ENCODE data around the gene ADGRB2.
"Not testable (repeated sequence)": the region's sequence is repeated elsewhere in the genome, so short reads cannot be mapped to it uniquely, and the experiment has no call there.

Gene ADGRB2

DNA sequence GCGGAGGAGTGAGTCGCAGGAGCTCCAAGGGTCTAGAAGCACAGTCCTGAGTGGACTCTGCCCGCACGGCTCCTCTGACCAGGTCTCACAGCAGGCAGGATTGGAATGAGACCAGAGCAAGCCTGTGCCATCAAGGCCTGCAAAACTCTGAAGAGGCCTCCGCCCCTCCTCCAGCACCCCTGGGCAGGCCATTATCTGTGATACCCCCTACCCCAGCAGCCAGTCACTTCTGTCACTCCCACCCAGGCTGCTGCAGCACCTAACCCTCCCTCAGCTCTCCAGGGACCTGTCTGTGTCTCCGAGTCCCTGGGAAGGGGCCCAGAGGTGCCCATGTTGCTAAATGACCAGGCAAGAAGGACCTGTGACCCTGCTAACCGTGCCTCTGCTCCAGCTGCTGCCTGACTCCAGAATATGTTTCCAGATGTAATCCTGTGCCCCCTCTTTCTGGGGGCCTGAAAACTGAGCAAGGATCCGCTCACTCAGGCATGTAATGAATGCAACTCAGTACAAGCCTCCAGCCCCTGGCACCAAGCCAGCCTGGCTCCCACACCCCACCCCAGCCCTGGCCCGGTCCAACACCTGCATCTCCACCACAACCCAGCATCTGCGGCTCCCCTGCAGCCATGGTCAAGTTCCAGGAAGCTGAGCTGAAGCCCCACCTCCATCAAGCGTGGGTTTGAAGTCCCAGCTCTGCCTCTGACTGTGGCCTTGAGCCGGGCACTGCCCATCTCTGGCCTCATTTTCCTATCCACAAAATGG, 38.2 kb downstream of the ADGRB2 start:
- DNase-seq, result no peak

DNA sequence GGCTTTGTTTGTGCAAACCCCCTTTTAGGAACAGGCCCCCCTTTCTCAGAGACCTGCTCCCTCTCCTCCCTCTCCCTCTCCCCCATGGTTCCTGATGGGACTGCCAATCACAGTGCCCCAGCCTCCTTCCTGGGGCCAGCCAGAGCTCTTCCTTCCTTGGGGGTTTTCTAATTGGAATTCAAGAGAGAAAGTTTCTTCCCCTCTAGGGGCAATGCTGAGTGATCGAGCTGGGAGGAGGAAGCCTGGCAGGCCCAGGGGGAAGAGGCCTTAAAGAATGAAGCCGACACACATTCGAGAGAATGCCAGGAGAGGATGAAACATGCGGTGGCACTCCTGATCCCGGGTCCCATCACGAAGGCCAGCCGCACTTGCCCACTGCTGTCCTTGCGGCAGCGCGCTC, 39.0 kb downstream of the ADGRB2 start:
- no peak for DNase-seq

DNA sequence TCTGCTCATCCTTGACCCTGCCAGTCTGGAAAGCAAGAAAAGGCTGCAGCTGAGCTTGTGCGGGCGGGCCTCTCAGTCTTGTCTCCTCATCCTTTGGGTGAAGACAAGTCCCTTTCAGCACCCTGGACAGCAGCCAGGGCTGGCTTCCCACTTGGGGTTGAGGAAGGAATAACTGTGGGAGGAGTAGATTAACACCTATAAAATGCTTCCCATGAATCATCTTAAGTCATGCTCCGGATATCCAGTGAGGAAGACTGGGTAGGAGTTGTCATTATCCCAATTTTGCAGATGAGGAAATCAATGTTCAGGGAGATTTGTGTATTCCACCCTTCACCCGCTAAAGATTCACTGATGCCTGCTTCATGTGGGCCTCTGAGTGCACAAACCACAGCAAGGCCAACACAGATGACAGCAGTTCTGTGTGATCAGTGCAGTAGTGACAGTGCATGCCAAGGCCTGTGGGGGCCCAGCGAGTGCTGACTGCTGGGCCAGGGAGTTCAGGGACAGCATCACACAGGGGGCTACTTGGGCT, 40.2 kb downstream of the ADGRB2 start:
- DNase-seq, result peak in 1 of 5 donors; percentile 40

DNA sequence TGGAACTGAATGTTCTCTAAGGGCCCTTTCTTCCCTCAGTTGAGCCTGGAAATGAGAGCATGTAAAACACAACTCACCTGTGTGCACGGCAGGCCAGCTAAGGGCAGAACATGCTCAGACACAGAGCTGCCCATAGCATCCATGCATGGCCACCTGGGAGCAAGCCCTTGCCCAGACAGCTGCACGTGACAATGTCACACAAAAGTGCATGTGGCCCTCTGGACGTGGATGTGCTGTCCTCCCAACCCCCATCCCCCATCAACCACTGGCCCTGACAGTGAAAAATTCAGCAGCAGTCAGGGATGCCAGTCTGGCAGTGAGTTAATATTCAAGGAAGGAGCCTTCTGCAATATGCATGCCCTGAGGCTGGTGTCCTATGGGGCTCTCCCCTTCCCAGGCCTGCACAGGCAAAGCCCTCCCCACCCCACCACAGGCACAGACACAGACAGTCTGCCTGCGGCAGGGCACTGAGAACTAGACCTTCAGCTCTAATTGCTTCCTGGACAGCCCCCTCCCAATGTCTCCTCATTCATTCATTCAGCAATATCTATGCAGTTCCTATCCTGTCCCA, 45.7 kb downstream of the ADGRB2 start:
- DNase-seq, result no peak

DNA sequence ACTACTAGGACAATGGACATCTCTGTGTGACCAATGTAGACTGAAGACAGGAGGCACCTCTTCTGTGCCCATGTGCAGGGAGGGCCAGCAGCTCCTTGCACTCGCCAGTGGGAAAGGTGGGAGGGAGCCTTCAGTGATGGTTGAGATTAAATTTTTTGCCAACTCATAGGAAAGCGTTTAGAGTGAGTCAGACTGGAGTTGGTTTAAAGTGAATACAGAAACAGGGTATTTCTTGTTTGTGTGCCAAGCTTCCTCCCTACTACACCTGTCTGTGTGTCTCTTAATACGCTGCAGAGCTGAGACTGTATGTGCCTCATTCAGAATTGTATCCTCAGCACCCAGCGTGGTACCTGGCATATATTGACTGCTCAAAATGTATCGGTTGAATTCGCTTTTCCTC, 46.8 kb downstream of the ADGRB2 start:
- DNase-seq, result no peak

DNA sequence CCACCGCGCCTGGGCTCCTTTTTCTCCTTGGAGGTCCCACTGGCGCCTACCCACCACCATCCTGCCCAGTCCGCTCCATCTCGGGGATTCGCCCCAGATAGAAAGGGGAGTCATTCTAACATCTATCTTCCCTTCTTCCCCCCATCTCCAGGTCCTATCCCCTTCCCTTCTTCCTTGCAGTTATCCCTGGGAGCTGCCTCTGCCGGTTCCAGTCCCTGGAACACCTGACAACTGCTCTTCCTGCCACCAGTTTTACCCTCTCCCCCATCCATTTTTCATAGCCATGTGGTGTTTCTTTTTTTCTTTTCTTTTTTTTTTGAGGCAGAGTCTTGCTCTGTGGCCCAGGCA, 48.3 kb downstream of the ADGRB2 start:
- DNase-seq, result no peak

DNA sequence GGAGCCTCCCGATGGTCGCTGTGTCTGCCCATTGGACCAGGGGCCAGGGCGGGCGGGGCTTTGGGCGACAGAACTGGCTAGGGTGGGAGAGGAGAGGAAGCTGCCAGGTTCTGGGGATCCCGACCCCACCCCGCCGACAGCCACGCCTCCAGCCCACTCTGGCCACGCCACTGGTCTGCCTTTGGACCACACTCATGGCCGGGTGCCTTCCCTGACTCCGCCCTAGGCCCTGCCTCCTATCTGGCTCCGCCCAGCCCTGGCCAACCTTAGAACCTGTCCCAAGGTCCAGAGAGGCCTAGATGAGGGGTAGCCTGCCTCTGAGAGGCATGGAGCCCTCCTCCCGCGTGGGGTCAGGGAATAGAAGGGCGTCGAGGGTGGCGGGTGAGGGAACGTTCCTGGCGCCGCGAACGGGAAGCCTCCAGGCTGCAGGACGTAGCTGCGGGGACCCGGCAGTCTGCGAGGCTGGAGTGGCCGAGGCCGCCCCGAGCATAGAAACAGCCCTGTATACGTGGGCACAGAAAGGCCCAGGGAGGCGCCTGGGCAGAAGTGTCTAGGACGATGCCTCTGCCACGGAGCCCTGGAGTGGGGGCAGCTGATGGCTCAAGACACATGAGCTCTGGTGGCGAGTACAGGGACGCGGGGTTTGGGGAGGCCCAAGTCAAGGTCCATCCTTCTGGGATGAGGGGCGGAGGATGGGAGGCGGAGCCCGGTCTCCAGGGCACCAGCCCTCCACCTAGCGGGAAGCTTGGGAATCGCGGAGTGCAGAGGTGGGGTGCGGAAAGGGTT, 48.9 kb downstream of the ADGRB2 start:
- DNase-seq, result peak in 1 of 5 donors; percentile 13

DNA sequence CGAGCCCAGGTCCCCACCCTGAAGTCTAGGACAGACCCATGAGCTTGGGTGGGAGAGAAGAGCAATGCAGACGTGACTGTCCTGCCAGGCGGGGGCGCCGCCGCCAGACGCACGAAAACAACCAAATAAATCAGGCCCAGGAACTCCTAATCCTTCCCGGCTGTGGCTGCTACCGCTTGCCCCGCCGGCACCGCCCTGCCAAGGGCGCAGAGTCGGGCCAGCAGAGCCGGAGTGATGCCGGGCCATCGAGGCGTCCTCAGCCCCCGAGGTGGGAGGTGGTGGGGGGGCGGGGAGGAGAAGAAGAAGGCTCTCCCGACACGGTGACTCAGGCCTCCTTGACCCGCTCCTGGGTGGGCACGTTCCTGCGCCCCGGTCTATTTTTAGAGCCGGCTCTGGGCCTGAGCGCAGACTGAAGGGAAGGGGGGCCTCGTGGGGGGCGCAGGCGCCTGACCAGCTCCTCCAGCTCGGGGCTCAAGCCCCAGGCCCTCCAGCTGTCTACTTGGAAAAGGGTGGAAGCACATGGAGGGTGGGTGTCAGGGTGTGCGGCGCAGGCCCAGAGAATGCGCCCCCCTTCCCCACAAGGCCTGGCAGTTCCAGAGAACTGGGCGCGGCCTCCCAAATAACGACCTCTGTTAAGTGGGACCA, 49.6 kb downstream of the ADGRB2 start:
- peak in 2 of 5 donors; percentile 13 to 35 for DNase-seq

DNA sequence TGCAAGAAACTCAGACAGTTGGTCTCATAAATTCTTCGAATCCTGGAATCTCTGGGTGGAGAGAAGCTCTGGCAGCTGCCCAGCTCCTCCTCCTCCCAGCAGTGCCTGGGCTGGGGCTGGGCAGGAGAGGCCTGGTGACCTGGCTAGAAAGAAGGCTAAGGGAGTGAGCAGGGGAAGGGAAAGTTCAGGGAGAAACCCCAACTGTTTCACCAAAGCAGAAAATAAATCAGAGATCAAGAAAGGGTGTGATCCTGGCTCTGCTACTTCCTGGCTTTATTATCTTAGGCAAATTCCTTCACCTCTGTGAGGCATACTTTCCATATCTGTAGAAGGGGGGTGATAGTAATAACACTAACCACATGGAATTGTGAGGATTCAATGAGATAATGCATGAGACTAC, 51.5 kb downstream of the ADGRB2 start:
- DNase-seq, result no peak

DNA sequence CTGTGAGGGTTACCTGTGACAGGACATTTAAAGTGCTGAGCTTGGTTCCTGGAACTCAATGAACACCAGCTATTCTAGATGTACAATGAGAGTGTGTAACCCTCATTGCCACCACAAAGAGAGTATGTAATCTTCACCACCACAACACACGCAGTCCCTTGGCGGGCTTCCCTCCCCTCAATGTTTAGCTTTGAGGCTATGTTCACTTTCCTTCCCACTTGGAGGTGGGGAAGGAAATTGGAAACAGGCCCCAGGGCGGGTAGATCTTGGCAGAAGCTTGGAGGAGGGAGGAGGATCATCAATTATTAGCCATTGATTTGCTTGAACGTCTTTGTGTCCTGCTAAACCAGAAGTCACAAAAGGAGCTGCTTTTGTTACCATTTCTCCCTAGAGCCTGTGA, 52.1 kb downstream of the ADGRB2 start:
- no peak for DNase-seq

DNA sequence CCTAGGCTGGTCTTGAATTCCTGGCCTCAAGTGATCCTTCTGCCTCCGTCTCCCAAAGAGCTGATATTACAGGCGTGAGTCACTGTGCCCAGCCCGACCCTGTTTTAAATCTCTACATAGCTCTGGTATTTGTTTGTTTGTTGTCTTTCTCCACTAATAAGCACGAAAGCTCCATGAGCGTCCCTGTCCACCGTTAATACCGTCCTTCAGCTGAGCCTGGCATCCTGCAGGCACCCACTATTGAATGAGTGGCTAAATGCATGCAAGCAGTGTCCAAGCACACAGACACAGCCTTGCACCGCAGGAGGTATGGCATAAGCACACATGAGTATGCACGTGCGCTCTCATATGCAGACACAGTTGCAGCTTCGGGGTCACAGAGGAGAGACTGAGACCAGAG, 55.8 kb downstream of the ADGRB2 start:
- no peak for DNase-seq

DNA sequence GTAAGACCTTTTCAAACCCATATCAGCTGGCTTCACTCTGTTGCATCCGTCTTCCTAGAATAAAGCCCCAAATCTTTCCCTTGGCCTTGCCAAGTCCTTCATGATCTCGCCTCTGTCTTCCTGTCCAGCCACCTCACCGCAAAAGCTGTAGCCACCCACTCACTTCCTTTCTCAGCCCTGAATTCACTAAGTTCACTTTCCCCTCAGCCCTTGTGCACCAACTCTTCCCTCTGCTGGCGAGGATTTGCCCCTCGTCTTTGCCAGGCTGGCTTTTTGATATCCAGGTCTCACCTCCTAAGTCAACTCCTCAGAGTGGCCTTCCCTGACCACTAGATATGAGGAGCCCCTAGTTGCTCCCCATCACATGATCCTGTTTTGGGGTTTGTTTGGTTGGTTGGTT, 56.4 kb downstream of the ADGRB2 start:
- DNase-seq, result no peak

DNA sequence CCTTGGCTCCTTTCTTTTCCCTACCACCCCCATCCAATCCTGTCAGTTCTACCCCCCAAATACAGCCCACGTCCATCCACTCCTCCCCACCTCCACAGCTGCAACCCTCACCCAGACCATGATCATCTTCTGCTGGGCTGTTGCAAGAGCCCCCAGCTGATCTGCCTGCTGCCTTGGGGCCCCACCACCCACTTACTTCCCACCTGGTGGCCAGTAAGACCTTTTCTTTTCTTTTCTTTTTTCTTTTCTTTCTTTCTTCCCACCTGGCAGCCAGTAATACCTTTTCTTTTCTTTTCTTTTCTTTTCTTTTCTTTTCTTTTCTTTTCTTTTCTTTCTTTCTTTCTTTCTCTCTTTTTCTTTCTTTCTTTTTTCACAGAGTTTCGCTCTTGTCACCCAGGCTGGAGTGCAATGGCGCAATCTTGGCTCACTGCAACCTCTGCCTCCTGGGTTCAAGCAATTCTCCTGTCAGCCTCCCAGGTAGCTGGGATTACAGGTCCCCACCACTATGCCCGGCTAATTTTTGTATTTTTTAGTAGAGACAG, 57.0 kb downstream of the ADGRB2 start:
- not testable (repeated sequence) for DNase-seq

DNA sequence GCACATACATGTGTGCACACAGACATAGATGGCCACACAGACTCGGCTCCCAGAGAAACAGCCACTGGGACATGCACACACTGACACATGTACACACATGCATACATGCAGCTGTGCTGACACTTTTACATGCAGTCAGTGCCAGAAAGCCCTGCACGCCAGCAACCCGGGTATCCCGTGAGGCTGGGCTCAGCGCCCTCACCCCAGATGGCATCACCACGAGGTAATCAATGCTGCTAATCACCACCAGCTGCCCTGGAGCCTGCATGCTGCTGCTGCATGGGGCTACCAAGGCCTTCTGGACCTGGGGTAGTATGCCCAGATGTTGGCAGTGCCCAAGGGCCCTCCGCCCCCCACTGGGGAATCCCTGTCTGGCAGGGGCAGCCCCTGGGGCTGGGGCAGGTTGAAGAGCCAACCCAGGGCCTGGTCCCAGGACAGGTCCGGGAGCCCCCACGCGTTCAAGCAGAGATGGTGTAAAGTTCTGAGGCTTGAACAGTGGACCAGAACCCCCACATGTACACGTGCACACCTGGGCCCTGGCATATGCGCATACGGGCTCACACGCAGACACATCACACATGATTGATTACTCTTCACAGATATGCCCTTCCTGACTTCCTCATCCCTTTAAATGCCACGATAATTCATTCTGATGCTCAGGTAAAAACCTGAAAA, 57.6 kb downstream of the ADGRB2 start:
- no peak for DNase-seq

DNA sequence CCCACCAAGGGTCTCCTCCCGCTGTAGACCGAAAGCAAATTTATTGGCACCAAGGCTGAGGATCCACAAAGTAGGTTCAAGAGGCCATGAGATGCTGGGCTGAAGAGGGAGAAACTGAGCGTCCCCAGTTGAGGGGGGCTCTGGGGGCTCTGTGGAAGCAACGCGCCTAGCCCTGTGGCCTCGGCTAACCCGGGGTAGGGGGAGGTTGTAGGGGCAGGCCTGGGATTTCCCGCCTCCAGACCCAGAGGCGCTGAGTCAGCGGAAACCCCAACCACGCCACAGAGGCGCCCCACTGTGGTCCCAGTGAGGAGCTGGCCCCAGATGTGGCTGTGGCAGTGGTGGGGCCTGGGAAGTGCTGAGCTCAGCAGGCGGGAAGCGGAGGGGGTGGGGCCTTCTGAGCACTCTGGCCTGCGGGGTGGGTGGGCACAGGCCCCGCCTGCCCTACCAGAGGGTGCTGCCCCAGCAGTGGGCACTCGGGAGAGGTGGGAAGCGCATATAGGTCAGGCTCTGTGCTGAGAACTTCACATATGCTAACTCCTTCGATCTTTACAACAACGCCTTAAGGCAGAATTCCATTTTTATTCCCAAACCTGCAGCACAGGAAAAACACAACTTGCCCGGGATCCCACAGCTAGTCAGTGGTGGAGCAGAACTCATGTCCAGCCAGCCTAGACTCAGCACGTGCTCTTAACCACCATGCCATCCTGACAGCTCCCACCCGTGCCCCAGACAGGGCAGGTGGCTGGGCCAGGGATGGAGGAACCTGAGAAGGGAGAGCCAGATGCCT, 58.9 kb downstream of the ADGRB2 start:
- DNase-seq, result peak; percentile 21 to 71 (median 33)

DNA sequence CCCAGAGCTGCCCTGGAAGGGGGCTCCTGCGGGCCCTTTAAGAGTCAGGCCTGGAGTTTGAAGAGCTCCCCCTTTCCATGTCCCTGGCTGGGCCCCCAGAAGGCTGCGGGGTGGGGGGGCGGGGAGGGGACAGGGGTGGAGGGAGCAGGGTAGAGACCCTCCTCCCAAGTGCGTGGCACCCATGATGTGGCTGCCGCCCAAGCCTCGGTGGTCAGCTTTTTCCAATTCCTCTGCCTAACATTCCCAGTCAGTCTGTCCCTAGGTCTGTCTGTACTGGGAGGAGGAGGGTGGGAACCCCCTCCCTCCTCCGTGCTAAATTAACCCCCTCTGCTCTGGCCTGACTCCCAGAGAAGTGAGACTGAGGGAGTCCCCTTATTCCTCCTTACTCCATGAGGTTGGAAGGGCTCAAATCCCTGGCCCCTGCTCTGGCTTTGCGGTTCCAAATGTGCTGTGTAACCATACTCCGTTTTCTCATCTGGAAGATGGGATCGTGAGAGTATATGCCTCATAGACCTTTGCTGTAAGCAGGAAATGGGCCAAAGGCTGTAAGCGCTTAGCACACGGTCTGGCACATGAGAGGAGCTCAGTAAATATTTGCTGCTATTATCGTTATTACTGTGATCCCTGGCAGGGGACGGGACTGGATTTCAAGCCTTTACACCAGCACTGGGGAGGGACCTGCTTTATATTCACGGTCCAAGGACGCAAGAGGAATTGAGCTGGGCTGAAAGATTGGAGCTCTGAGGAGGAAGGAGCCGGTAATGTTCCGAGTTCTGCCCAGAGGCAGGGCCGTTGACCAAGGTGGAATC, 59.7 kb downstream of the ADGRB2 start:
- peak in 1 of 5 donors; percentile 12 for DNase-seq

DNA sequence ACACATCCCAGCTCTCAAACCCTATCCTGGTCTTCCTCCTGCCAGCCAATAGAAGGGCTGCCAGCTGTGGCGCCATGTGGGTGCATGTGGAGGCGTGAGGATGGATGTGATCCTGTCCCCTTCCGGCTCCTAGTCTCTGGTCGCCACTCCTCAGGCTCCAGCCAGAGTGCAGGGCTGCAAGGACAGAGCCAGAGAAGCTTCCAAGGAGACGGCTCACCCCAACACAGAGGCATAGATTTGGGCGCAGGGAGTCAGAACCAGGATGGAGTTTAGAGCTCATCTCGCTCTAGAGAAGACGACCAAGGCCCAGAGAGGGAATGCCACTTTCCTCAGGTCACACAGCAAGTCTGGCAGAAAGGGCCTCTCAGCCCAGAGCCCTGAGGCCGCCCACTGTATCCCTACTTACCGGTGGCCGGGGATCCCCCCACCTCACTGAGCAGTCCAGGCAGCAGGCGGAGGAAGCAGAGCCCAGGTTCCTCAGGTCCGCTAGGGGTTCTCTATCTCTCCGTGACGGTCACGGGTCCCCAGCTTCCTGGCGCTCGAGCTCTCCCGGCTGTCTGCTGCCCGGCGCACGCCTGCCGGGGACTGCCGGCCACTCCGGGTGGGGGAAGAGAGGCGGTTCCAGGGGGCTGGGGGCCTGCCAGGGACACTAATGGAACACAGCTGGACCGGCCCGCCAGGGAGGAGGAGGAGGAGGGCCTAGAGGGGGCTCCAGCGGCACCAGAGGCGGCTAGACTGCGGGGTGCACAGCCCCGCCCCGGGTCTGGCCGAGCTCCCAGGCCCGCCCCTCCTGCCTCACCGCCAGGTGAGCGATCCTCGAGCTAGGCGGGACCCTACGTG, 60.5 kb downstream of the ADGRB2 start, which contains the start of gene COL16A1:
TSS of gene COL16A1 (minus strand) at position 587 of the 840 bp plus-strand sequence. CDS start 1,824 bp downstream, outside the sequence.
- DNase-seq, result no peak

DNA sequence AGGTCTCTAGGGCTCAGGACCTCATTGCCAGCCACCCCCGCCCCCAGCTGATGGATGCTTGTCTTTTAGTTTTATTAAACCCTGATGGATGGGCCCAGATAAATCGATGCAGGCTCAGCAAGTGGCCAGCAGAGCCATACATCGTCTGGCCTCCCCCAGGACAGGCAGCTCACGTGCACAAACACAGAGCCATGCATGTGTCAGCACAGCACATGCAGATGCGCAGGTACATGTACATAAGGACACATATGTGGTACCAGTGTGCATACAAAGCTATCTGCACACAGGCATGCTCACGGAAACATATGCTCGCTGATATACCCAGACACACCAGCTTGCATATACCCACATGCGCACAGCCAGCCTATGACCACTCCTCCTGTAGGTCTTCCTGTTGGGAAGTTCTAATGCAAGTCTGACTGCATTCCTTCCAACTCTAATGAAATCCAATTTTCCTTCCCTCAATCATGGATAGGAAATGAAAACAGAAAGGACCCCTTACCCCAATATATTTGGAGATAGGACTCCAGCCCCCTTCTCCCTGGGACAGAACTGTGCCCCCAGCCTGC, 61.2 kb downstream of the ADGRB2 start:
- no peak for DNase-seq

All from T-helper 1 cell (primary cell).